GM10266 (cell line): ENCODE data around the gene FTO.

Experiments used
- DNase-seq: peaks from one replicate; pipeline ENCODE4 v3.0.0; 2012; ENCODE audit errors: extremely low spot score
- CTCF ChIP-seq: IDR thresholded peaks from 2 replicates; pipeline ENCODE4 v1.5.1; 2012; ENCODE audit warnings: mild to moderate bottlenecking, low read depth; ENCODE audit not compliant: control insufficient read depth, insufficient read depth; ENCODE audit errors: missing control alignments

Gene FTO

GRCh38 chr16:53936052-53936451 is 232.1 kb downstream of the FTO start:
- DNase-seq, result no peak
- TF ChIP-seq CTCF, result no peak

GRCh38 chr16:53936529-53936928 is 232.6 kb downstream of the FTO start:
- DNase-seq, result no peak
- TF ChIP-seq CTCF, result no peak

- DNase-seq, result no peak
- TF ChIP-seq CTCF, result no peak
Observed at GRCh38 chr16:53937161-53937880, 233.4 kb downstream of the FTO start.

- no peak for TF ChIP-seq CTCF
- no peak for DNase-seq
Observed at GRCh38 chr16:53944025-53944424, 240.1 kb downstream of the FTO start.

GRCh38 chr16:53945996-53946395 is 242.0 kb downstream of the FTO start:
- peak; percentile 5 for DNase-seq
- TF ChIP-seq CTCF, result peak; percentile 57

GRCh38 chr16:53946746-53947386 is 242.9 kb downstream of the FTO start:
- no peak for TF ChIP-seq CTCF
- no peak for DNase-seq

- no peak for TF ChIP-seq CTCF
- no peak for DNase-seq
Observed at GRCh38 chr16:53947642-53948041, 243.7 kb downstream of the FTO start.
